HG03175 (cell line): ENCODE data around the gene SGTA.
"Not testable (repeated sequence)": the region's sequence is repeated elsewhere in the genome, so short reads cannot be mapped to it uniquely, and the experiment has no call there.

Experiments used
- ATAC-seq: cut with Tn5 transposase; IDR thresholded peaks from one replicate; pipeline ENCODE4 v1.9.1; 2021; ENCODE audit warnings: mild to moderate bottlenecking, moderate library complexity; ENCODE audit not compliant: unreplicated experiment

The SGTA gene, protein sequence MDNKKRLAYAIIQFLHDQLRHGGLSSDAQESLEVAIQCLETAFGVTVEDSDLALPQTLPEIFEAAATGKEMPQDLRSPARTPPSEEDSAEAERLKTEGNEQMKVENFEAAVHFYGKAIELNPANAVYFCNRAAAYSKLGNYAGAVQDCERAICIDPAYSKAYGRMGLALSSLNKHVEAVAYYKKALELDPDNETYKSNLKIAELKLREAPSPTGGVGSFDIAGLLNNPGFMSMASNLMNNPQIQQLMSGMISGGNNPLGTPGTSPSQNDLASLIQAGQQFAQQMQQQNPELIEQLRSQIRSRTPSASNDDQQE

DNA sequence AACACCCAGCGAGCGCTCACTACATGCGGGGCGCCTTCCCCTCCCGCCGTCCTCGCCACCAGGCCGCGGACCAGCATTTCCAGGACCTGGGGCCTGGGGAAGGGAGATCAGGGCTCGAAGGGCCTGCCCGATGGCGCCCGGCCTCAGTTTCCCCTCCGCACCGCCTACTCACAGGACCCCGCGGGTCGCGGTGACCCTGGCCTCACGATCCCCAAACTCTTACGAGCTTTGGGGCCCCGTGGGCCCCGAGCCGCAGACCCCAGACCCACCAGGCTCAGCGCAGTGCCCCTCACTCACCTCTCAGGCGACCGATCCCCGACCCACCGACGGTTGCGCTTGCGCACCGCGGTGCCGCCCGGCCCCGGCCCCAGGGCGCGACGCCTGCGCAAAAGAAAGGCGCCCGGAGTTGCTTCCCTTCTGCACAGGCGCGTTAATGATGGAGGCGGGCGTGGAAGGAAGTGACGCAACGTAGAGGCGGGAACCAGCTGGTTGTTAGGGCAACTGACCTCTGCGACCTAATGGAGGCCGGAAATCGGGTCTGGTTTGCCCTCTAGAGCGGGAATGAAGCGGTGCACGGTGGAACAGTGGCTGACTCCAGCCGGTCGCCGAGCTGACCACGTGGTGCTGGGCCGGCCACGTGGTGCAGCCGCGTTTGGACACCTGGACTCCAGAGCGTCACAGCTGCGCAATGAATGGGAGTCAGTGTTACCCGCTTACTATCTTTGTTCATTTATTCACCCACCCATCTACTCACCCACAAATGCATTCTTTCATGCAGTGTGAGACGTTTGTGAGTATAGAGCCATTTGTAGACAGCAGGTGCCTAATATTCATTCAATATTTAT, at the start of gene SGTA:
Gene SGTA, minus strand, starts transcription at position 338 of the 845 bp plus-strand sequence. CDS start 14,205 bp downstream, outside the sequence.
- peak; percentile 78 for ATAC-seq

- ATAC-seq: no peak
Measured at GRCh38 chr19:2827840-2828489, 44.9 kb upstream of the SGTA start.

- no peak for ATAC-seq
Measured at GRCh38 chr19:2827022-2827421, 43.9 kb upstream of the SGTA start.

- no peak for ATAC-seq
Measured at GRCh38 chr19:2824129-2824528, 41.1 kb upstream of the SGTA start.

- ATAC-seq: no peak
Measured at GRCh38 chr19:2823646-2824045, 40.6 kb upstream of the SGTA start.

- no peak for ATAC-seq
Measured at GRCh38 chr19:2822846-2823245, 39.8 kb upstream of the SGTA start.

GRCh38 chr19:2820112-2820702, 37.1 kb upstream of the SGTA start:
- ATAC-seq: no peak

DNA sequence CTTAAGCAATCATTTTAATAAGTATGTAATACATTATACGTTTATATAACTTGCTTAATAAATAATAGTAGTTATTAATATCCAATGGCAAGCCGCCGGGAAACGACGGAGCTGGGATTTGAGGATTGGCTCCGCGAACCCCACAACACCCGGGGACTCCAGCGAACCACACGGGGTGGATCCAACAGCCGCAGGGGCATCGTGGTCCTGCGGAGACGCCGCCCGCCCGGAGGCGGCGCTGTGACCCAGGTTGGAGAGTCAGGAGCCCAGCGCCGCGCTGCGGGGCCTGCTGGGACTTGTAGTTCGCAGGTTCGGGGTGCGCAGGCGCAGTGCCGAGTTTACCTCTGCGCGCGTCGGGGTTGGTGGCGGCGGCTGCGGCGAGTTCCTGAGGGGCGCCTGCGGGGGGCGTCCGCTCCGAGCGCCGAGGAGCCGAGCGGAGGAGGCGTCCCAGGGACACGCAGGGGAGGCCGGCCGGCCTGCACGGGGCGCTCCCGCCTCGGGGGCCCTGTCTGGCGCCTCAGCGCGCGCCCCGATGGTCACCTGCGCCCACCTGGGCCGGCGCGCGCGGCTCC, 36.6 kb upstream of the SGTA start, which contains the start of gene ZNF554:
Gene ZNF554, plus strand, starts transcription at position 329 of the 572 bp plus-strand sequence. Its CDS starts 204 bp downstream, at position 533.
- peak; percentile 87 for ATAC-seq

GRCh38 chr19:2817237-2817829, 34.3 kb upstream of the SGTA start:
- not testable (repeated sequence) for ATAC-seq

GRCh38 chr19:2816641-2817040, 33.6 kb upstream of the SGTA start:
- no peak for ATAC-seq

GRCh38 chr19:2815923-2816322, 32.9 kb upstream of the SGTA start:
- no peak for ATAC-seq

GRCh38 chr19:2815191-2815614, 32.1 kb upstream of the SGTA start:
- no peak for ATAC-seq

DNA sequence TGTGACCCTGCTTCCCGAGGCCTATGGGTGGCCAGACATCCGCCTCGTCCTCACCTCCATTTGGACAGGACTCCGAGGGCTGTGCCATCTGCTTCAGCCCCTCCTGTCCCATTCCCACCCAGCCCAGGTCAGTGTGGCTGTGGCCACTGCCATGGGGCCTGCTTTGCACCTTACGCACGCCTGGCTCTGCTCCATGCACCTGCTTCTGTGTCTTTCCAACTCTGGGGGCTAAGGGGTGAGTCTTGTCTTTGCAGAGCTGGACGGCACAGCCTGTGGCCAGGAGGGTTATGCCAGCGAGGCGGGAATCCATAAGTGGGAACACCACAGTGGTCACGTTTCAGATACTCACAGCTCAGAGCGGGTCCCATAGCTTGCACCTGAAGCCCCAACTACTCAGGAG, 31.4 kb upstream of the SGTA start:
- ATAC-seq: no peak

DNA sequence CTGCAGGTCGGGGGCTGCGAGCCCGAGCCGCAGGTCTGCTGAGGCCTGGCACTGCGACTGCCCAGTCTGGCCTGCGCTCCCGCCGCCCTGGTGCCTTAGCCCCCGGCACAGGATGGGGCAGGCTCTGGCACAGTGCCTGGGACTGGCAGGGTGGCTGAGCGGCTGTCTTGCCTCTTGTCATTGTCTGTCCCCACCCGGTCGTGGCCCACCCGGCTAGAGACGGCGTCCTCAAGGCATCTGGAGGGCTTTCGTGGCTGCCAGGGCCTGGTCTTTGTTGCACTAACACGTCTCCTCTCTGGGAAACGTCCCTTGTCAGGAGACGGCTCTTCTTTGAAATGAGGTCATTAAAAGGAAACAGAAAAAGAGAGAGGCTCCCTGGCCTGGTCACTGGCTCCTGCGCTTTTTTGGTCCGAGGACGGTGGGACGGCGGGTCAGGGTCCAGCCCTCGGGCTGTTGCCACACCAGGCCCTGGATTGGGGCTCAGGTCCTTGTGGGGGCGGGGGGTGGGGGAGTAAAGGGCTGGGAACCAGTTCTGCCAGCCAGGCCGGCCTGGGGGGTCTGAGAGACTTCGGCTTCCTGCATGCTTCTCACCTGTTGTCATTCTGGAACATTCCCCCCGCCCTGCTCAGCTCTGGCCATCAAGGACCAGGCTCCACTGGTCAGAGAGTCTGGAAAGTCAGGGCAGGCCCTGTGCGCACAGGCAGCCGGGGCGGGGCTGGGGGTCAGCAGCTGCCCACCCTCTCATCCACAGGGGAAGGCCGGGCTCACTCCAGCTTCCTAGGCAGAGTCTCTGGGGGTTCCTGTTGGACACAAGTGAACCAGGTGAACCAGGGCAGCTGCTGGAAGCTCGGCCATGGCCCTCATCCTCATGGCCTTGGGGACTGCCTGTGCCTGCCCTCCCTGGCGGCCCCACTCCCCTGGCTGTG, 30.4 kb upstream of the SGTA start:
- no peak for ATAC-seq

DNA sequence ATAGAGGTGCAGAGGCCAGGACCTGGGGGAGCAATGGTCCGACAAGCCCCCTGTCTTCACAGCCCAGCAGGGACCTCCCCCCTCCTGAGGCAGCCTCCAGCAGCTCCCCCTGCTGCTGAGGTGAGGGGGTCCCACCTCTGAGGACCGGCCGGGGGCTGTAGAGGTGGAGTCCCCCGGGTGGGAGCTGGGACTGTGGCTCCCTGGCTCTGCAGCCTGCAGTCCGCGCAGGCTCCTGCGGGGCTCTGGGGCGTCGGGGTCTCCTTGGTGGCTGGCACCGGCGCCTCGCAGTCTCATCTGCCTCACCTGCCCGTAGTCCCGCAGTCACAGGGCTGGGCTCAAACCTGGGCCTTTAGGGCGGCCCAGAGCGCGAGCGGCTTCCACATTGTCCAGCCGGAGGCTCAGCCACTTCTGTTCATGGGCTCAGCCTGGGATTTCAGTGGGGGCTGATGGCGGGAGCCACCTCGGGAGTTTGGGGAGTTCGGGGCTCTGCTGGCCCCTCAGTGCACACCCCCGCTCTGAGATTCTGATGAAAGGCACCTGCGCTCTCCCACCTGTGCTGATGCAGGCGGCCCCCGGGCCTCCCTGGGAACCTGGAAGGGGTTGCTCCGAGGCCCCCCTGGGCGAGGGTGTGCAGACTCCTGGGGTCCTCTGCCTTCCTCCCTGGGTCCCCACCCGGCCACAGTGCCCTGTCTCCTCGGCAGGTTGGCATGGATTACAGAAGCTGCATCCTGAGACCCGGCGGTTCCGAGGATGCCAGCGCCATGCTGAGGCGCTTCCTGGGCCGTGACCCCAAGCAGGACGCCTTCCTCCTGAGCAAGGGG, 29.6 kb upstream of the SGTA start:
- ATAC-seq: no peak

- no peak for ATAC-seq
Measured at GRCh38 chr19:2811735-2812413, 28.8 kb upstream of the SGTA start.

GRCh38 chr19:2811221-2811722, 28.2 kb upstream of the SGTA start:
- ATAC-seq: no peak
